HG03432 (cell line): ENCODE results near the gene CBR4.
"Not testable (repeated sequence)": the region's sequence is repeated elsewhere in the genome, so short reads cannot be mapped to it uniquely, and the experiment has no call there.

Experiments
- ATAC-seq: cut with Tn5 transposase; IDR thresholded peaks from one replicate; pipeline ENCODE4 v1.9.1; 2021; ENCODE audit warnings: mild to moderate bottlenecking, moderate library complexity; ENCODE audit not compliant: unreplicated experiment

Gene CBR4

GRCh38 chr4:169035871-169036620 is 26.0 kb upstream of the CBR4 start:
- ATAC-seq: not testable (repeated sequence)

GRCh38 chr4:169033660-169034059 is 23.6 kb upstream of the CBR4 start:
- ATAC-seq: no peak

- no peak for ATAC-seq
These were observed 23.0 kb upstream of the CBR4 start for GRCh38 chr4:169032883-169033645.

- ATAC-seq: no peak
These were observed 22.1 kb upstream of the CBR4 start for GRCh38 chr4:169032194-169032593.

- no peak for ATAC-seq
These were observed 21.3 kb upstream of the CBR4 start for GRCh38 chr4:169031392-169031791.

GRCh38 chr4:169030562-169030982 is 20.5 kb upstream of the CBR4 start:
- no peak for ATAC-seq

GRCh38 chr4:169029947-169030346 is 19.9 kb upstream of the CBR4 start:
- ATAC-seq: no peak

- no peak for ATAC-seq
These were observed 17.6 kb upstream of the CBR4 start for GRCh38 chr4:169027663-169028062.

GRCh38 chr4:169025184-169025583 is 15.1 kb upstream of the CBR4 start:
- peak; percentile 11 for ATAC-seq

DNA sequence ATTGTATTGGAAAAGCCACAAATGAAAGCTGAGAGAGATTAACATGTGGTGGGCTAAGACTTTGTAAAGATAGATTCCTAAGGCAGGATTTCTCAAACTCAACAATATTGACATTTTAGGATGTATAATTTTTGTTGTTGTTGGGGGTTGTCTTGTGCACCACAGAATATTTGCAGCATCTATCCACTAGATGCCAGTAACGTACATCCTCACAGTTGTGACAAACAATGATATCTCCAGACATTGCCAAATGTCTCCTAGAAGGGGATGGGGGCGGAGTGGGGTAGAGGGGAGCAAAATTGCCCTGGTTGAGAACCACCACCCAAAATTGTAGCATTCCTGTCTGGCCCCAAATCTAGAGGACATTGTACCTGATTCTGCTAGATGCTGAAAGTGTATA is 14.7 kb upstream of the CBR4 start:
- peak; percentile 90 for ATAC-seq

- ATAC-seq: no peak
These were observed 8.4 kb upstream of the CBR4 start for GRCh38 chr4:169018406-169018805.

DNA sequence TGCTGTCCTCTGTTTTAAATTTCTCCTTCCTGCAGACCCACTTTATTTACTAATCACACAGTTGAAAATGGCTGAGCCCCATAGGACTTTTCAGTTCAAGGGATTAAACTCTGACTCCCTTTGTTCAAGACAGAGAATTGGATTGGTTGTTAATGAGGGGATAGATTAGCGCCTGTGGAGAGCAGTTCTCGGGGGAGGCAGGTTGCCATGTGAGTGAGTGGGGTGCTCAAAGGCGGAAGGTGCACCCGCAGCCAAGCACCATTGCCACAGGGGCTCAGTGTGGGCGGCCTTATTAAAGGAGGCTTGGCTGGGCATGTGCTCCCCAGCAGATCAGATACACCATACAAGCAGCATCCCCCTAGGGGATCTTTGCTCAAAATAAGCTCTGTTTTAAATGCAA is 7.9 kb upstream of the CBR4 start:
- ATAC-seq: no peak

DNA sequence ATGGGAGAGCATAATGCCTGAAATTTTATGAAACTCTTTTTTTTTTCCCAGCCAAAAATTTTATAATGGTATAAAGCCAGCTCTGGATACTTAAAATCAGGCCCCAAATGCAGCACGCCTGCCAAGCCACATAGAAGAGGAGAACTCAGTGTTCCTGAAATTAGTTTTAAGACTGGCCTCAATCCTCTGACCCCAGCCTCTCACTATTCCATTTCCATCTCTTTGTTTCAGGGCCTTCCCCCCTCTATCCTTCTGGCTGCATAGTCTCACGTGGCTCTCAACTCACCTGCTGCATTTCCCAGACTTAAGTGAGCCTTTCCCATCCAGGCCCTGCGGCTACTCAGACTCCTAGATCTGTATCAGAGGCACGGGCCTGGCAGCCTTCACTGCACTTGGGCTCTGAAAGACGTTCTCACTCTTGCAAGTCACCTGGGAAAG is 5.2 kb upstream of the CBR4 start:
- ATAC-seq: no peak

GRCh38 chr4:169014586-169014985 is 4.5 kb upstream of the CBR4 start:
- no peak for ATAC-seq

DNA sequence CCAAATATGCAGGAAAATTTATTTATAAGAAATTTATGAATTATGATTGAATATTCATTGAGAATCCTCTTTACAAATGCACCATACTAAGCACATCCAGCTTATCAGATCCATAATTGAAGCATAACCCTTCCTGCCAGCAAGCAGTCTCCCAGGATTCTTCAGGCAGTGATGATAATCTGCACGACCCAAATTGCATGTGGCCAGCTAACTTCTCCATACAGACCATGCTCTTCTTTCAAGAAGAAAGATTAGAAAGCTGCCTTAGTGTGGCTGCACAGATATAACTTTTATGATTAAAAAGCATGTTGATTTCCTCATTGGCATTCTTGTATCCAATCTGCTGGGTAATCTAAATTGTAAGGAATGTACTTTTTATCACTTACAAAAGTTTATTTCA is 3.3 kb upstream of the CBR4 start:
- ATAC-seq: no peak

- ATAC-seq: no peak
These were observed 2.0 kb upstream of the CBR4 start for GRCh38 chr4:169012049-169012448.

GRCh38 chr4:169009286-169010124 is 550 bp downstream of the CBR4 start:
- ATAC-seq: peak; percentile 40

DNA sequence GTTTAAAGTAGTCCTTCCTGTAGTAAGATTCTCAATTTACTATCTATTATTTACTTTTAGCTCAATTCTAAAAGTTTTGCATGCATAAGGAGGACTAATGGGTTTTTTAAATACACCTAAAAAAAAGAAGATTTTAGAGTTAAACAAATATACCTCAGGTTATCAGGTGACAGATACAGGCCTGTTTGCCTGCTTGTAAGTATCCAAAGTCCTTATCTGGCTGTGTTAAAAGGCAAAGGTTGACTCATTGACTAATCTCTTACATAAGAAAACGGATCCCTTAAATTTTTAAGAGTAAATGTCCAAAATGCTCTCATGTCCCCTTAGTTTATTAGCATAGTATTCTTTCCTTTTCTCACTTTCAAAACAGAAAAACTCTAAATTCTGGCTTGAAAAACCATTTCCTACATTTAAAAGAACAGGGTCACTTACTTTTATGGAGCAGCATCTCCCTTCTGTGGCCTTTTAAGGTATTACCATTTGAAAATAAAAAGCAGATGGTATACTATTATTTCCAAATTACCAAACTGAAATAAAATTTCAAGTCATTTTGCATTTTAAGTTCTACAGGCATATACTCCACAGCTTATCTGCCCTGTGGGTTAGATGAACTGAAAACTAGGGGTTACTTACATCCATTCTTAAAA is 4.5 kb downstream of the CBR4 start:
- ATAC-seq: no peak

GRCh38 chr4:169000315-169000714 is 9.7 kb downstream of the CBR4 start:
- ATAC-seq: no peak

DNA sequence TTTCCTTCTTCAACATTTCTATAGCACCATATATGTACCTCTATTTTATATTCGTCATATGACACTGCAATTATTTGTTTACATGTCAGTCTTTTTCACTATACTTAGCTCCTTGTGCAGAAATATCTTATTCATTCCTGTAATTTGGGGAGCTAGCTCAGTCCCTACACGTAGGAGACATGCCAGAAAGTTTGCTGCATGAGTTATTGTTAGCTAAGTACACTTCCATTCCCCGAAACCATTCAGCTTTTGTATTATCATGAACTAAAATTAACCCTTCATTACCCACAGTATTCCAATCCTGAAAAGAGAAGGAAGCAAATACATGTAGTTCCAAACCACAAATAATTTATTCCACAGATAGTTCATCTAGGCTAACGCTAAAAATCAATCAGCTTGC is 10.2 kb downstream of the CBR4 start:
- no peak for ATAC-seq

DNA sequence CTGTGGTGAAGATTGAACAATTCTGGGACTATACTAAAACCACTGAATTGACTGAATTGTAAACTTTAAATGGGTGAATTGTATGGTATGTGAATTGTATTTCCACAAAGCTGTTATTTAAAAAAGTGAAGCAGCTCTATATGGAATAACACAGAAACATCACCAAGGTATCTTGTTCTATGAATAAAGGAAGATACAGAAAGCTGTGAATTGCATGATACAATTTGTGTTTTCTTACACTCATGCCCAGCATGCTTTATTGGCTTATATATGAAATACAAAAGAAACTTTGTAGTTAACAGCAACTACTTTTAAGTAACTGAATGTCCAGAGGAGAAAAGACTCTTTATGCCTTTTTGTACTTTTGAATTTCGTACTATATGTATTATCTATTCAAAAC is 11.5 kb downstream of the CBR4 start:
- no peak for ATAC-seq
